Pons (tissue), 1 donor: ENCODE results near the gene A3GALT2.

ENCODE experiments used
- DNase-seq: peaks from one replicate; pipeline ENCODE4 v3.0.0-alpha.2; 2016; ENCODE audit warnings: low spot score

Gene A3GALT2

DNA sequence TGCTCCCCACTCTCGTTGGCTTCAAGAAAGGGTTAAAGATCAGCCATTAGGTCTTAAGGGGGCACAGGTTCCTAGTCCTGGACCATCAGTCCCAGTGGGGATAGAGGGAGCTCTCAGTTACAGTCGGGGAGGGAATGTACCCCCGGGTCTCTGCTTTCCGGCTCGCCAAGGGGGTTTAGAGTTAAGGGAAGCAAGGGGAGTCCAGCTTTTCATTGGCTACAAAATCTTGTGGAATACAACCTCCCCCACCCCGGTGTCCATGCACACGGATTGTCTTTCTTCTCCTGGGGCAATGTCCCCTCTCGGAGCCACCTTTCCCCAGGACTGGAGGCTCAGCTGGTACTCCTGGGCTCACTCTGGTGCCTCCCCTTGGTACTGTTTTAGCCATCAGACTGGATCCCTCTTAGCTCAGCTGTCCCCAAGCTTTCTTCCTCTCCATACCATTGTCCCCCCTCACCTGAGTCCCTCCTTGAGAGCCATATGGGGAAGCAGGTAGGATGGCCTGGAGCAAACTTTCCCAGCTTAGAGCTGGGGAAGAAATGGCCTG is at the start of gene A3GALT2:
A3GALT2 (minus strand) TSS at position 480 of the 547 bp plus-strand sequence; CDS start at position 480, 0 bp downstream.
- DNase-seq, result no peak

DNA sequence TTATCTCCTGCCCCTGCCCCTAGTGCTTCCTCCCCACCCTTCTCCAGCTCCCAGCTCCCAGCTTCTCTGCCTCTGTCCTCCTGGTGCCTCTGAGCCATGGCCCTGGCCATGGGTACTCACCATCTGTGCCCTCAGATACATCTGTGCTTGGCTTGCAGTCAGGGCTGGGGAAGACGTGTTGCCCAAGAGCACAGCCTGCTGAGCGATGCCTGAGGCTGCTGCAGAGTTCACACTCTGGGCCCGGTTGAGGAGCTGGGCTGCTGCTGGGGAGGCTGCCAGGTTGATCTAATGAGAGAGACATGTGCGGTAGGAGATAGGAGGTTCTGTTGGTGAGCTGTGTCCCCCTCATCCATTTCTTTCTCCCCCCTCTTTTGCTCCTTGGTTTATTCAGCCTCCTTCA is 49.4 kb upstream of the A3GALT2 start:
- DNase-seq, result no peak

DNA sequence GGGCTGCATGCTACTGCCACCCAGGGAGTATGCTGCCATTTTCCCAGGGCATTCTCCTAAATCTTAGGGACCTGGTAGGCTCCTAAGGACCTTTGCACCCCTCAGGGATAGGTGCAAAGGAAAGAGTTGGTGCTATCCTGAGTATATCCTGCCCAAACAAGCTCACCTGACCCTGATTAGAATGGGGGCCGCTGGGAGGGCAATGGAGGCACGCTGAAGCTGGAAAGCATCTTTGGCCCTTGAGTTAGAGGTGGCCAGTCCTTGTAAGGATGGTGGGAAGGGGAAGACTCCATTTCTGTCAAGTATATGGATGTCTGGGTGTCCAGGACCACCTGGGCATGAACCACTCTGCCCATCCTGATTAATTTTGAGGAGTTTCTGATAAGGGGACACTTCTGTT is 48.9 kb upstream of the A3GALT2 start:
- no peak for DNase-seq

DNA sequence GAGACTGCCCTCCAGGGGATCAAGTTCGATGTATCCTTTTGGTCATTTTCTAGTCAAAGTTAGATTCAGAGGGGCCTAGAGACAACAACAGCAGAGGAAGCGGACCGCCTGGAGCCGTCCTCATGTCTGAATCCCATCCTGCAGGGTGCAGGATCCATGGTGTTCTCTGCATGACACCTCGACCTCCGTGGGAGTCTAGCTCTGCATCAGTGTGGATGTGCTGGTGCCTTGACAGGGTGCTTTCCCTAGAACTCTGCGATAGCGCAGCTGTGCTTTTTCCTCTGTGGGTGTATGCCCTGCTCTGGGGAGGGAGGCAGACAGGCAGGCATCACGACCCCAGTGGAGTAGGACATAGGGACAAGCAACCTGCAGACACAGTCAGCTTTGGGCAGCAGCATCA is 48.2 kb upstream of the A3GALT2 start:
- no peak for DNase-seq

DNA sequence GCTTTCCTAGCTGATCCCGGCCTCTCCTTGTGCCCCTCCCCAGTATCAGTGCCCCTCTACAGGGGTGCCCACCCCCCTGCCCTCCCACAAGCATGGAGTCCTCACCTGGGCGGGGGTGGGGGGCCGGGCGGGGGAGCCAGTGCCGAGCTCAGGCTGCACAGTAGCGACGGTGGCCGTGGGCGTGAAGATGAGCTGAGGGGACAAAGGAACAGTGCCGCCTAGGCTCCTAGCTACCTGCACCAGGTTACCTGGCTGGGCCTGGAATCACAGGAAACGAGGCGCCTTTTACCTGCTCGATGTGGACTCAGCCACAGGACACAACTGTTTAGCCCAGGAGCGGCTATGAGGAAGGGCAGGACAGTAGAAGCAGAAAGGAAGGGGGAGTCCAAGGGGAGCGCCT is 47.5 kb upstream of the A3GALT2 start:
- DNase-seq, result no peak

DNA sequence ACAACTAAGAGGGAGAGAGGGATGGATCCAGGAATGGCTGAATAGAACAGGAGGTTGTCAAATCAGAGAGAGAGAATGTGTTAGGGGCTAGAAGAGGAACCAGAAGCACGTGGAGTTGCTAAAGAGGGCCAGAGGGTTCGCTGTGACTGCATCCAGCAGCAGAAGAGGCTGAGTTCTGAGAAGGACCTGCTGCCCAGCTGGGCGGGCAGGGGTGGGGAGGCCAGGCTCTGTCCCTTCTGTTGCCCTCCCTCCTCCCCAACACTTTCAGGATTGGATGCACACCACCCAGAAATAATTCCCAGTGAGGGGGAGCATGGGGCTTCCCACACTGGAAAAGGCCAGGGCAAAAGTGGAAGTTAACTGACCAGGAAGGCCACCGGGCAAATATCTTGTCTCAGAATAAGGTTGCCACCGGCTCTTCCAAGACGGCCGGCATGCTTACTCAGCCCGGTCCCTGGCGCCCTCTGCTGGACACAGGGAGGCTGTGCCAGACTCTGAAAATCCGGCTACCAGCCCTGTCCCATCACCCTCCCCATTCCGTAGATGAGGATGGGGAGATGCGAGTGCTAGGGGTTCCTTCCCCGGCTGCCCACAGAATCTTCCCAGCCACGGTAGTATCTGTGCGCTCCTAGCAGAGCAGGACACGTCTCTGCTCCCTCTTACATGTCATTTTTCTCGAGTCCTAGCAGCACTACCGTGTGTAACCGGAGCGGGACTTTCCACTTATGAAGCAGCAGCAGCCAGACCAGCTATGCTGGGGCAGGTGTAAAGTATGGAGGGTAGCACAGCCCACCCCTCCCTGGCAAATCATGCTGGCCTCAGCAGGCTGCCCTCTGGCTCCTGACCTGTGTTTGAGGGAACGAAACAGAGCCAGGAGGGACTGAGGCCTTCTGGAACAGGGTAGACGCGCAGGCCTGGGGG is 46.8 kb upstream of the A3GALT2 start:
- peak; percentile 90 for DNase-seq

DNA sequence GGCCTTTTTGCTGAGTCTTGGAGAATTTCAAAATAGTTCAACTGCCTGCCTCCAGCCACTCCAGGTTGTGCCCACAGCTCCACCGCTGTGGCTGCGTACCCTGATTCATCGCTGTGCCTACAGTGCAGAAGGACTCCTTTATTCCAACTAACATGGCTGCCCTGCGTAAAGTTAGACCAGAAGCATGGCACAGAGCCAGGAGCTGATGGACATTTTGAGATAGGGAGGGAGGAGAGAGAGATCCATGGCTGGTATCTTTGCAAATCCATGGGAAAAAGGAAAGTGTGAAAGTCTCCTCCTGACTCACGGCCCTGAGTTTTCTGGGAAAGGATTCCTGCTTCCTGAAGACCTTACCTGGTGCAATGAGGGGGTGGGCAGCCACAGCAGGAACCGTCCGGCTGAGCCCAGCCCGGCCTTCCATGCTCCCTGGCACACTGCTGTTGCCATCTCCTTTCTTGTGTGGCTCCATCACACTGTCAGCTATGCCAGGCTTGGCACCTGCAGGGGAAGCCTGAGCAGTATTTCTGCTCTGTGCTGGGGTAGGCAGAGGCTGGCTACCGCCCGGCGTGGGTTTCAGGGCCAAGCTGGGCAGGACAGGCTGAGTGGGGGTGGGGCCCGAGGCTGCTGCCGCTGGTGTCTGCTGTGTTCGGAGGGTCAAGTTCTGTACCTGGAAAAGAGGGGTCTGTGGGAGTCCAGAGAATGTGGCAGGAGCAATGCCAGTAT is 46.0 kb upstream of the A3GALT2 start:
- no peak for DNase-seq

DNA sequence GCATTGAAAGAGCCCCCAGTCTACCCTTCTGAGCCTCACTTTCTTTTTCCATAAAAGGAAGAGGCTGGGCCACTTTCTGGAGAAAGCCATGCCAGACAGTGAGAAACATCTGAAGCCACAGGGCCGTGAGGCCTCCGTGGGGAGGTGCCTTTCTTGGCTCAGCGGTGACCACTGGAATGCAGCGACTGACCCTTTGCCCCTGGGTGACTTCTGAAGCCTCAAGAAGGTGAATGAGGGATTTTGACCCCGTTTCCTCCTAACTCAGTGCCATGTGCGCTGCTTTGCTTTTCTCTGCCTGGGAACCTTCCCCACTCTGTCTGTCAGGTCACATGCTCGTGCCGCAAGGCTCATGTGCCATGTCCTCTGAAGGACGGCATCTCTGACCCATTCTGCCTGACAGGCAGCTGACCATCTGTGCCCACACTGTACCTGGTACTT is 44.7 kb upstream of the A3GALT2 start:
- no peak for DNase-seq

DNA sequence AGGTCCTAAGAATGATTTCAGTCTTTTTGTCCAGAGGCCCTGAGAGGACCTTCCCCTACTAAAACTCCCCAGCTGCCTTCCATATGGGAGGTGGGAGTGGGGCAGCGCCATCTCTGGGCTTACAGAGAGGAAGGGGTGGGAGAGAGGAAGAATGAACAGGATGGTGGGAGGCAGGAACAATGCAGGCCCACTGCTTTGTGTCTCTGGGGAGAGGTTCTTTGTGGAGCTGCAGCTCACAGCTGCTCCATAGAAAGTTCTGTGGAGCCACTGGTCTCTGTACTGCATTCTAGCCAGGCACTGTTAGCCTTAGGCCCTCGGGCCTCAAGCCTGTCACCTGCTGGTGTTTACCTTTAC is 43.6 kb upstream of the A3GALT2 start:
- DNase-seq, result no peak

DNA sequence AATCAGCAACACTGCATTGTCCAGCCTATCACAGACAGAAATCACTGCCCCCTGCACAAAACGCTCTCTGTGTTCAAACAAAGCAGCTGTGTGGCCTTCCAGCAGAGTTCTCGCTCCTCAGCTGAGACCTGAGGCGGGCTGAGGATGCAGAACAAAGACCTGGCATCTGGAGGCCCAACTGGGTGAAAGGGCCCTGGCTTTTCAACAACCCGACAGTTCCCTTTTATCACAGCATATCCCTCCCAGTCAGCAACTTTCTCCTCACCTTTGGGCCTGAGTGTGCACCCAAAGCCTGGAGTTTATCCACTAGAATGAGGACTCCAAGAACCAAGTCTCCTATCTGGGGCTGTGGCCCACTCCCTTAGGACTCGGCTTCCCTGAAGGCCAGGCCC is 42.6 kb upstream of the A3GALT2 start:
- DNase-seq, result peak; percentile 96

DNA sequence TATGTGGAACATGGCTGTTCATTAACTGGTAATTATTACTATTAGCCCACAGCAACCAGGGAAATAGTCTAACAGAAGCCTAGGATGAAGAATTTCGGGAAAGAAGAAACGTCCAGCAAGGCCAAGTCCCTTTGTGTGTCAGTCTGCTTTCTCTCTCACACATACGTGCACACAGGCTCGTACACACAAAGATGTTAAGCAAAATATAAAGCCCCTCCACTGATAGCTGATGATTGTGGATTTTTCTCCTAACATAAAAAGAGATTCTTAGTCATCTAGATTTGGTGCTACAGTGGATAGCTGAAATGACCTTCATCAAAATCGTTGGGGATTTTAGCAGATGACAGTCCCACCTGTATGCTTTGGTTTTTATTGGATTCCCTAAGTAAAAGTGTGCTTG is 42.1 kb upstream of the A3GALT2 start:
- DNase-seq, result no peak

DNA sequence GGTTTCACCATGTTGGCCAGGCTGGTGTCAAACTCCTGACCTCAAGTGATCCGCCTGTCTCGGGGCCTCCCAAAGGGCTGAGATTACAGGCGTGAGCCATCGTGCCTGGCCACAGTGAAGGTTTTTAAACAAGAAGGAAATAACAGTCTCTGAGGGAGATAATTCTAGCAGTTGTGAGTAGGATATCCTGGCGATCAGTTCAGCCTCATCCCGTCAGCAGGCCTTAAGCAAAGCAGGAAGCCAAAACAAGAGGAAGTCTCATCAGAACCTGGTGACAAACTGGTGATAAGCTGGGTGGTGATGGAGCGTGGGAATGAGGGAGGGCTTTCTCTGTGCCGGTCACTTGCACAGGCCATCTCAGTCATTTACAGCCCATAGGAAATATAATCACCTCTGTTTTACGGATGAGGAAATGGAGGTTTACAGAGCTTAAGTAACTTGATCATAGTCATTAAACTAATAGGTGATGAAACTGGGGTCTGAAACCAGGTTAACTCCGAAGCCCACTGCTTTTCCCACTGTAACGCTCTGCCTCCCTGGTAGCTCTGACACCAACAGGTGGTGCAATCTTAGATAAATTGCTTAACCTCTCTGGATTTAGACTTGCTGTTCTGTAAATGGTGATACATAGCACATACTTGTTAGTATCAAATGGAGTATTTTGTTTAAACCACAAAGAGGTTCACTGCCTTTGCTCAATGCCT is 40.8 kb upstream of the A3GALT2 start:
- DNase-seq, result no peak

DNA sequence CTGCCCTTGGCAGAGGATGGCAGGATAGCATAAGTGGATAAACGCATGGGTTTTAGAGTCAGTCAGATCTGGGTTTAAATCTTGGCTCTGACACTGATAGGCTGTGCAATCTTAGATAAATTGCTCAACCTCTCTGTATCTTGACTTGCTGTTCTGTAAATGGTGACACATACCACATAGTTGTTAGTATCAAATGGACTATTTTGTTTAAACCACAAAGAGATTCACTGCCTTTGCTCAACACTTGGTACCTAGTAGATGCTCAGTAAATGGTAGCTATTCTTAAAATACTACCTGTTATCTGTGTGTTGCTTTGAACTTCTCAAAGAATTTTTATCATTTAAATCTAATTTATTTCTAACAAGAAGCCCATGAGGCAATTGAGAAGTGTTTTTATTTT is 39.5 kb upstream of the A3GALT2 start:
- DNase-seq, result no peak

DNA sequence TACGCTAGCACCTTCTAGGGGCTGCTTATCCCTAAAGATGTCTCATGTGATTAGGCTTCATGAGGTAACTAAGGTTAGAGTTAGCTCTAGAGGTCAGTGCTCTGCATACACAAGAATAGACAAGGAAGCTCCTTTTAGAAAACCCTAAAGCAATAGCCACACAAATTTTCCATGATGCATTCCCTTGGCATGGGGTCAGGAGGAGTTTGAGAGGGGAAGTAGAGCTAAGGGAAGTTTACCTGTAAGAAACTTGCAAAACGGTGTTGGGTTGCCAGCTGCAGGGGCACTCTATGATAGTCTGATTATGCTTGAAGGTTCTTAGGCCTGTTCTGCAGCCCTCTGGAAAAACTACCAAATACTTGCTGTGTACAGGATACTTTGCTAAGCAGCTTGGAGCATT is 39.0 kb upstream of the A3GALT2 start:
- no peak for DNase-seq

DNA sequence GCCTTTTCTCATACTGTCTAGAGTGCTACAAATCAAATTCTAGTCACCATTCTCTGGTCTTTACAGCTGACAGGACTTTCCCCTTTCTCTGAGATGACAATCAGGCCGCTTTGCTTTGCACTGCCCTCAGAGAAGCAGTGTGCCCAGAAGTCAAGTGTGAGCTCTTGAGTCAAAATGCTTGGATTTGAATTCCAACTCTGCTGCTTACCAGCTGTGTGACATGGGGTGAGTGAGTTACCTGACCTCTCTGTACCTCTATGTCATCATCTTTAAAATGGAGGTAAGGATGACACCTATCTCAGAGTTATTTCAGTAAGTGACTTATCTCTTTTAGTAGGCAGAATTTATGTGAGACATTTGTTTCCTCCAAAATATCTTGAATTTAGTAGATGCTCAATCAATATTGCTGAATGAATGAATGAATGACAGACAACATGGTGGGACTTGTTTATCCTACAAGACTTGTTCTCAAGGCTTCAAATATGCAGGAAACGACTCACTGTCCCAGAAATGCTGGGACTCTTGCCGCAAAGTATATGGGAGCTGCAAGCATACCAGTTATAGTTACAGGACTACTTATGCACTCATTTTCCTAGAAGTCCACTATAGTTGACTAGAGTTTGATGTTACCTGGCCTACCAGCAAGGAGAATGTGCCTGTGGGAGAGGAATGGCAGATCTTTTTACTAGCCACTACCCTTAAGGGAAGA is 38.1 kb upstream of the A3GALT2 start:
- DNase-seq, result peak; percentile 84

DNA sequence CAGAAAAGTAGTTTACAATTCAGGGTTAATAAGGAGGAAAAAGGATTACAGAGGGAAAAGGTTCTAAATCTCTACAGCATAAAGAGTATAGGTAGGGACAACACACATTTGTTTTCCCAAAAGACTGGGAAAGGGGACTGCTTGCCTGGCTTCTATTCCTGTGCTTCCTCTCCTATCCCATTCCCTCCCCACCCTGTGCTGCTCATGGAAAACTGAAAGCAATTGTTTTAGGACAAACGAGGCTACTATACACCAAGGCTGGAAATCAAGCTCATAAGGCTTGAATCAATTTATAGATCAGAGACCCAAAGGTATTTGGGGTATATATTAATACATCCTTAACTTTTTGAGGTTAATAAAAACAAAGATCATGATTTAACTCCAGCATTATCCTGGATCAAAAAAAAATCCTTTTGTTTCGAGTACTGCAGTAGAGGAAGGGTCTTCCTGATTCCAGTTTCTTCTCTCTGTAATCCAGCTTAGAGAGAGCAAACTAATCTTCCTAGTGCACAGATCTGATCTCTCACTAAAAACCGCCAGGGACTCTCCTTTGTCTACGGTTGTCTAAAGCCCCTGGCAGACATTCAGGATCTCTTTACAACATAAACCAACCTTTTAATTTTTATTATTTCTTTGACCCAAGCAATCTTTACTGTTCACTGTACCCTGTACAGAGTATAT is 37.4 kb upstream of the A3GALT2 start:
- DNase-seq, result peak; percentile 93

DNA sequence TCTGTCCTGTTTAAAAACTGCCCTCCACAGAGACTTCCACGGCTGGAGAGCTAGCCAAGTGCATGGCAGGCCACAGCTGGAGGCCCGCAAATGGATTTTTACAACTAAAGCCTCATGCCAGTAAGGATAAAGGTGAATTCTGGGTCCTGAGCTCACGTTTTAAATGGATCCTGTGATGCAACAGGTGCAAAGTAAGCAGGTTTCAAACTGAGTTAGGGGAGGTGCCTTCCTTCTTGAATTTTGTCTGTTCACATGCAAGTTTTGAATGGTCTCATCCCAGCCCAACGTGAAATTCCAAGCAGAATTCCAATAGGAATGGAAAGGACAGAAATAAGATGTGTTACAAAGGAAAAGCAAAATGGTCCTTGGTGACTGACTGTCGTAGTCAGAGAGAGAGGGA is 36.2 kb upstream of the A3GALT2 start:
- no peak for DNase-seq

DNA sequence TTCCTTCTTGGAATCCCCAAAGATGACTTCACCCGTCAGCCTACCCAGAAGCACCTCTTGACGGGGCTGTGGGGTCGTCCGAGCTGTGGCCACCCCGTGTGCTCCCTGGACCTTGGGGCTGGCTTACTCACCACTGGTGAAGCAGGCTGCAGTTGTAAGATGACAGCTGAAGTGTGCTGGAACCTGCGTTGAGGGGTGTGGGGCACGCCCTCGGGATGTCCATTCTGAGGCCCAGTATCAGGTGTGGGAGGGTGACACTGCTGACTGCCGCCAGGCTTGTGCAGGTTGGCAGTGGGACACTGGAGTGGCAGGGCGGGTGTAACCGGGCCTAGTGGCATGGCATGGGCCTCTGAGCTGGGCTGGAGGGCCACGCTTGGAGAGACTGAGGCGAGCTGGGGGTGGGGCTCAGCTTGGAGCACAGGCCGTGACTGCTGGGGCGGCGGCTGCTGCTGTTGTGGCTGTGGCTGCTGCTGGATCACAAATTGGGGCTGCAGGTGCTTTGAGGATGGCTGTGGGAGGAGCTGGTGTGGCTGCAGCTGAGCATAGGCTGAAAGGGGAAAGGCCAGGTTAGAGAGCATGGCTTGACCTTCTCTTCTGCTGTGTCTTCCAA is 33.9 kb upstream of the A3GALT2 start:
- DNase-seq, result no peak

DNA sequence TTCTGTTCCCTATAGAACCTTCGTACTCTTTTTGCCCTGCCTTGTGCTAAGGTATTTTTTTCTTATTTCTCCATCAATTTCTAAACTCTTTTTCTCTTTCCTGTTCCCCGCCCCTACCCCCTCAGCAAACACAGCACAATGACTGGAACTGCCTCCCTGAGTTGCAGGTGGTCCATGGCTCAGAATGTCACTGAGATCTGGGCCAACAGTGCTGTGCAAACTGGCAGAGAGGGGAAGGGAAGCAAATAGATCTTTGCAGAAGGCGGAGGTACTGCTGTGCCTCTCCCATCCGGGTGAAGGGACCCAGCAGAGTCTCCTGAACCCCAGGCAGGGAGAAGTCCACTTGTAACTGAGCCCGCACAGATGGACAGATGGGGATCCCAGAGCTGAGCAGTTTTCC is 32.6 kb upstream of the A3GALT2 start:
- DNase-seq, result no peak

DNA sequence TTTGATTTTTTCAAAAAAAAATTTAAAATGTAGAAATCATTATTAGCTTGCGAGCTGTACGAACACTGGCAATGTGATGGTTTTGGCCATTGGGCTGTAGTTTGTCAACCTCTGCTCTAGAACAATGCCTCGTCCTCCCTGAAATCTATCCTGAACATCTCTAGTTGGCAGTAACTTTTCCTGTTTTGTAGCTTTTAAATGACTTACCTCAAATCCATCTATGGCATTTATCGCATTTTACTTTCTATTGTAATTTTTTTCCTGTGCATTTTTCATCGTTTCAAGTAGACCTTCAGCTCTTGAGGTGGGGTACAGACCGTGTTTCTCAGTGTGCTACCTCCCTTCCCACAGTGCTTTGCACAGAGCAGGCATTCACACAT is 30.4 kb upstream of the A3GALT2 start:
- DNase-seq, result no peak
